Smooth muscle cell of the brain vasculature (primary cell): ENCODE measurements around the gene PKIB.
"Not testable (repeated sequence)": the region's sequence is repeated elsewhere in the genome, so short reads cannot be mapped to it uniquely, and the experiment has no call there.

Source experiments
- DNase-seq: peaks from one replicate; pipeline ENCODE4 v3.0.0-alpha.2; 2012; ENCODE audit warnings: low read depth, low spot score

PKIB gene, protein sequence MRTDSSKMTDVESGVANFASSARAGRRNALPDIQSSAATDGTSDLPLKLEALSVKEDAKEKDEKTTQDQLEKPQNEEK

DNA sequence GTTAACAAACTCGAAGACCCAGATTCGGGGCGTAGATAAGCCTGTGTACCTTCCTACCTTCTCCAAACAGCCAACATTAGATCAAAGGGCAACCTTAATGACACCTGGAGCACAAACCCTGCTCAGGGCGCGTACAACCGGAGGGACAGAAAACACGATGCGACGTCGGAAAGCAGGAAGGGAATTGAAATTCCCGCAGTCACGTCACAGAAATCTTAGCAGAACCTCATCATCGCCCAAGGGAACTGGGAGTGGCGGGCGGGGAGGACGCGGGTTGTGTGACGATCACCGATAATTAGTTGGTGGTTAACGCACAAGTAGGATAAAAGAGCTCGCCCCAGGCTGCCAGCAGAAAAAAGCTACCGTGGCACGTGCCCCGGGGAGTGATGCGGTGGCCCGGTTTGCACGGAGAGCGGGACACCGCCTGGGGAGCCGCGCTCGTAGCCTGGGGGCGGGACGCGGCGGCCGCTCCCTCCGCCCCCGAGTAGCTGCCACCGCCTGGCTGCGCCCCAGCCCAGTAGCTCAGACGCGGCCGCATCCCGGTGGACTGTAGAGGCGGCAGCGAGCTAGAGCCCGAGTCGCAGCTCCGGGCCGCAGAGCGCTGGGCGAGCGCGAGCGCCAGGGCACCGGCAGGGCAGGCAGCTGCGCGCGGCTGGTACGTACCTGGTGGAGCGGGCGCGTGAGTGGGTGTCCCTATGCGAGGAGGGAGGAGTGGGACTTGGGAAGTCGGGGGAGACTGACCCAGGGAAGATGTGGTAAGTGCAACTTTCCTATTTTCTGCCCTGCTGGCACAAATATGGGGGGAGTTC, at the start of gene PKIB:
Gene PKIB (plus strand): TSS at position 525 of the 809 bp plus-strand sequence. CDS start 107,390 bp downstream, outside the sequence.
- DNase-seq = no peak

DNA sequence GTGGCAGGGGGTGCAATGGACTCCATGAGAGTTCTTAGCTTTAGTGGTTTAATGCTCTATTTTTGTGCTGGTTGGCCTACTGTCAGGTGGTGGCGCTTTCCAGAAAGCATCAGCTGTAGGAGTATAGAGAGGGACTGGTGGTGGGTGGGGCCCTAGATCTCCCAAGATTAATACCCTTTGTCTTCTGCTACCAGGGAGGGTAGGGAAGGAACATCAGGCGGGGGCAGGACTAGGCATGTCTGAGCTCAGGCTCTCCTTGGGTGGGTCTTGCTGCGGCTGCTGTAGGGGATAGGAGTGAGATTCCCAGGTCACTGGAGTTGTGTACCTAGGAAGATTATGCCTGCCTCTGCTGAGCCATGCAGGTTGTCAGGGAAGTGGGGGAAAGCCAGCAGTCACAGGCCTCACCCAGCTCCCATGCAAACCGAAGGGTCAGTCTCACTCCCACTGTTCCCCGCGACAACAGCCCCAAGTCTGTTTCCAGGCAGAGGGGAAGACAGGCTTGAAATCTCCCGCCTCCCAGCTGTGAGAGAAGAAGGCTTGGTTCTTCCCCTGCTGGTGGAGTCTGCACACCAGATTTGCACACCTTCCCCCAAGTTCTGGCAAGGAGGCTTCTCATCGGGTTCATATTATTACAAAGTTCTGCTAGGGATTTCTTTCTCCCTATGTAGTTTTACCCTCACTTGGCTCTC, 46.7 kb upstream of the PKIB start:
- no peak for DNase-seq

DNA sequence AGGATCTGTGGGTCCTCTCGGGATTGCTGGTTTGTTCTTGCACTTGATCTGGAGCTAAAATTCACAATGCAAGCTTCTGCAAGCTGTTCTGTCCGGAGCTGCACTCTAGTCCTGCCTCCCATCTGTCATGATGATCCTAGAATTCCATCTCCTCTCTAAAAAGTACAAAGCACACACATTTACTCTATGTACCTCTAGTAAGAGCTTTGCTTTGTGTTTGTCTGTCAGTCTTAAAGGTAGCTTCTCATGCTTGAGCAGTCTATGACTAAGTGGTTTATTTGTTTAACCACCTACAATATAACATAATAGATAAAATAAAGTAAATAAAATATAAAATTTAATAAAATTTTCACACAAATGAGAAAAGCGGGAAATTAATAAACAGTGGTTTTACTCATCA, 46.0 kb upstream of the PKIB start:
- DNase-seq = no peak

DNA sequence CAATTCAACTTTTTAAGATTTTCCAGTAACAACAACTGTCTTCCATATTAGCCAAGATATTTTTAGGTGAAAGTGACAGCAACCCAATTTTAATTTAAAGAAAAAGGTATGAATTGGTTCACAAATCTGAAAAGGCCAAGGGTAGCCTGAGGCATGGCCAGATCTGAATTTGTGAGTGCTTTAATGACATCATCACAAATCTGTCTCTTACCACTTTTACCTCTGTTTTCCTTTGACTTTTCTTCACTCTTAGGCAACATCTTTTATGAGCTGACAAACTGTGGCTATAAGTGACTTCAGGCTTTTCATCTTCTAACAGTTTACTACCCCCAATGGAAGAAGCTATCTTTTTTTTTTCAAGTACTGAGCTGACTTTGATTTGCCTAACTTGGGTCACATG, 44.5 kb upstream of the PKIB start:
- no peak for DNase-seq

DNA sequence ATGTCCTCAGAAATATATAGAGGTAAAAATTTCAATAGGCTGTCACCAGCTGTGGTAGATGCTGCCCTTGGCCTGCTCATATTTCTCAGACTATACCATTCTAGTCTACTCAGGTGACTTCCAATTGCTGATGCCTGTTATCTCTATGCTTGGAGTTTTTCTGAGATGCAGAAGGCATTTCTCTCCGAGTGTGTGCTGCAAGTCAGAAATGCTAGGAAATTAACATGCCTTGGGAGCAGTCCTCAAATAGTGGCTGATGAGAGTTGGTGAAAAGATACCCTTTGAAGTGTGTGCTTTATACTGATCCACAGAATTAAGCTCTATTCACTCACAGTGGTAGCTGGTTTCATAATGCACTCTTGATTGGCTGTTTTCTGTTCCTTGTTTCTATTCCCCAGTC, 43.2 kb upstream of the PKIB start:
- DNase-seq = no peak

DNA sequence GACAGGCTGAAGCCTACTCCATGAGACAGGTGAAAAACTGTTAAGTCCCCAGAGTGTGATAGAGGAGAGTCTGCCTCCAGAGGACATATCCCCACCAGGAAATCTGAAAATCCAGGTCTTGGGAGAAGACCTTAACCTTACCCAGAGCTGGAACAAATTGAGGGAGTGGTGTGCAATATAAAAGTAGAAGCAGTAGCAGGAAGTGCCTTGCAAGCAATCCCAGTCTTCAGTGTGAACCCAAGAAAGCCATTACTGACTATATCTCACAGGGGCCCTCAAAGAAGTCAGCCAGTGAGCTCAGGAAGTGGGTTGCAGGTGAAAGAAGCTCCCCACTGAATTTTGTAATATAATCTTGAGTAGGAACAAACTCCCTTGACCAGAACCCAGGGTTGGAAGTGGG, 41.9 kb upstream of the PKIB start:
- no peak for DNase-seq

DNA sequence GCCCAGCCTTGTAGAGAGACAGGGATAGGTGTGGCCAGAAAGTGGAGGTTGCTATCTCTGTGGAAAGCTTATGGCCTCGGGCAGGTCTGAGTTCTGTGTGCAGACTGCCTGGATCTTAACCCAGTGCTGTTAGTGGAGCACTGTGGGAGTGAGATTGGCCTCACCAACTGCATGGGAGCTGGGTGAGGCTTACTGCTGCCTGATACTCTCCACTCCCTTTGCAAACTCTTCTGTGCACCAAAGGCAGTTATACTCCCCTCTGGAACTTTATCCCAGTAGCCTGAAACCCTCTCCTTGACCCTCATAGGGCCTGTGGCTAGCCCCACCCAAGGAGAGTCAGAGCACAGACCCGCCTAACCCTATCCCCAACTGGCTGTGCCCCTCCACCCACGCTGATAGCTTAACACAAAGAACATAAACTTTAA, 41.4 kb upstream of the PKIB start:
- DNase-seq = no peak

DNA sequence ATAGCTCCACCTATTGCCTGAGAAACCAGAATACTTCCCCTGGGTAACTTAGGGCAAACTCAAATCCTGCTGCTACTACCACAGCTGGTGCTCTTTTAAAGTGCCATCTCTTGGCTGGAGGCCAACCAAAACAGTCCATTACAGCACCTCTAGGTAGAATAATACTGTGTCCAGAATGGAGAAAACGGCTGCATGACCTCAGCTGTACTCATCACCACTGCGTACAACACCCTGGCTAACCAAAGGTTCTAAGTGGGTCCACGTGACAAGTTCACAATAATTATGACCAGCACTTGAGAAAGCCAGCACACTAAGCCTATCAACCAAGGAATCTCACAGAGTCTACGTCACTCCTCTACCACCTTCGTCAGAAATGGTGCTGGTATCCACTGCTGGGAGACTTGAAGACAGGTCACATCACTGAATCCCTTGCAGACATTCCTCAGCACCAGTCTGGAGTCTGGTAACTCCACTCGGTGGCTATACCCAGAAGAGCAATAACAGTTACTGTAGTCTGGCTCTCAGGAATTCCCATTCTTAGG, 40.9 kb upstream of the PKIB start:
- no peak for DNase-seq

DNA sequence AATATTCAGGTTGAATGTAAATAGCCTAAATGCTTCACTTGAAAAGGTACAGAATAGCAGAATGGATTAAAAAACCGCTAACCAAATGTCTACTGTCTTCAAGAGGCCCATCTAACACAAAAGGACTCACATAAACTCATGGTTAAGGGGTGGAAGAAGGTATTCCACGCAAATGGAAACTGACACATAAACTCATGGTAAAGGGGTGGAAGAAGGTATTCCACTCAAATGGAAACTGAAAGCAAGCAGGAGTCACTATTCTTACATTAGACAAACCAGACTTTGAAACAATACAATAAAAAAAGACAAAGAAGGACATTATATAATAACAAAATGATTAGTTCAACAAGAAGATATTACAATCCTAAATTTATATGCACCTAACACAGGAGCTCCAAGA, 38.3 kb upstream of the PKIB start:
- no peak for DNase-seq

DNA sequence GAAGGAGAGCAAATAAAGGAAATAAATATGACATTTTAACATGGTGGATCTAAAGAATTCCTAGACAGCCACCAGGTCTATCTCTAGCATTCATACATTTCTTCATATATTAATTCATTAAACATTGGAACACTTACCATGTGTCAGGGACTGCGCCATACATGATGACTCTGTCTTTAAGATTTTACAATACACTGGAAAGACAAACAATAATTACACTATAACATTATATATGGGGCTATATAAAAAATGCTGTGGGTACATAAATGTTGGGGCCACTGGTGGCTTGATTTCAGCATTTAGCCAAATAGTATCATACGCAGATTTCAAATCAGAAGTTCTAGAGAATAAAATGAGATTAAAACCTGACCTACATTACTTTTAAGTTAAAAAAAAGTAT, 33.3 kb upstream of the PKIB start:
- no peak for DNase-seq

DNA sequence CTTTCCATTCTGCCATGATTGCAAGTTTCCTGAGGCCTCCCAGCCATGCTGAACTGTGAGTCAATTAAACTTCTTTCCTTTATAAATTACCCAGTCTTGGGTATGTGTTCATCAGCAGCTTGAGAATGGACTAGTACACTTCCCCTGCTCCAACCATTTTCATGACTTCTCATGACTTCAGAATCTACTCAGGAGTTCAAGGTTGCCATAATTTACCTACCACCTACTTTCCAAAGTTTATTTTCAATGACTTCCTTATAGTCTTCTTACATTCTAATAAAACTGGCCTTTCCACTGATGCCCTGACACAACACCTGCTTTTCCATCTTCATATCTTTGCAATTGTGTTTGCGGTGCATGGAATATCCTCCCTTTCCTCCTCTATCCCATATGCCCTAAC, 31.2 kb upstream of the PKIB start:
- DNase-seq = no peak

DNA sequence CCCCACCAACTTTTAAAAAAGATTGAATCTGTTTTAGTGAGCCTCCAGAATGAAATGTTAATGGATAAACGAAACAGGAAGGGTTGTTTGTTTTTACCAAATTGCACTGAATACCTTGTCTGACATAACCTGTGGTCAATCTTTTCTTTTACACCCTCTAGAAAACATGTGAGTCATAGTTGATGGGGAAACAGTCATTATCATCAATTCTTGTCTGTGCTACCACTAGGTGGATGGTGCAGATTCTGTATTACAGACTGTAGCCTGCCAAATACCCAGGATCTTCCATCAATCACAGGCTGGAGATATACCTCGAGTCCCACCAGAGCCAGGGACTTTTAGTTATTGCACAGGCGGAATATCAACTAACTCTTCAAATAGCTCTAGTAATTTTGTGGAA, 29.5 kb upstream of the PKIB start:
- DNase-seq = no peak

DNA sequence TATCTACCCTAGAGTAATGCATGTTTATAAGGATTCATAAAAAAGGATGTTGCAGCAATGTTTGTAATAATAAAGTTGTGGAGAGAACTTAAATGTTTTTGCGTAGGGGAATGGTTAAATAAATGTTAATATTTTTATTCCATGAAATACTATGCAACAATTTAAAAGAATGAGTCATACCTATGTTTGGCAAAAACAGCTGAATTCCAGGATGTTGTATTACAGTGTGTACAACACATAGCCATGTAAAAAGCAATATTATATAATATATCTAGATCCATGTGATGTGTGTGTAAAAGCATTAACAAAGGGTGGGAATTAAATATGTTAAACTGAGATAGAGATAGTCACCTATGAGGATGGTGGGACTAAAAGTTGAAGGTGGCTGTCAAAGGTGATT, 21.1 kb upstream of the PKIB start:
- DNase-seq = no peak

DNA sequence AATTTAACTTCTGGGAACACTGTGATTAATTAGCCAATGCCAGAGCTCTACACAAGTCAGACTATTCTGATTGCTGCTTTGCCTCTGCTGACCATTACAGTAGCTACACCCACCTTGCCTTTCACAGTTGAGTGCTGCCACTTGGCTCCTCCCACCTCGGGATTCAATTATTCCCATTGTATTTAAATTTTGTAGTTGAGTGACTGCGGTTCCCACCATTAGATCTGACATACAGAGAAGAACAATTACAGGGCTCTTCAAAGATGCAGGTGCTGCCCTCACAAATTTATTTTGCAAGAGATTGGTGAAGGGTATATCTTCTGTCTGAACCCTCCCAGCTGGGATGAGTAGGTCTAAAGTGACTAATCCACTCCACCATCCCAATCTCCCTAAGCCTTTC, 11.9 kb upstream of the PKIB start:
- not testable (repeated sequence) for DNase-seq

DNA sequence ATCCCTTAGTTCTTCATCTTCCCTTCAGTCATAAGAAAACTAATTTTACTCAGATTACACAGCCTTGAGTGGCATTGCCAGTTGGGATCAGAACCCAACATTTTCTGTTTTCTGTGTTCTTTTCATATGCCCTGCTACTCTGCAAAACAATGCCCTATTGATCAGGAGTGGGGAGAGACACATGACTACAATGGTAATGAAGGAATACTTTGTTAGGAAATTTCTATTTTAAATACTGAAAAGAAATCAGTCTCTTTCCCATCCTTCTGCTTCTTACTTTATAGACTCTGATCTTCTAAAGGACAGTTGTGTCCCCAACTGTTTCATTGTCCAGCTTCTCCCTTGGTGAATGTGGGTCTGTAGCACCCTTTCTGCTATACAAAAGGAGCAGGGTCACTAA, 5.5 kb upstream of the PKIB start:
- no peak for DNase-seq

DNA sequence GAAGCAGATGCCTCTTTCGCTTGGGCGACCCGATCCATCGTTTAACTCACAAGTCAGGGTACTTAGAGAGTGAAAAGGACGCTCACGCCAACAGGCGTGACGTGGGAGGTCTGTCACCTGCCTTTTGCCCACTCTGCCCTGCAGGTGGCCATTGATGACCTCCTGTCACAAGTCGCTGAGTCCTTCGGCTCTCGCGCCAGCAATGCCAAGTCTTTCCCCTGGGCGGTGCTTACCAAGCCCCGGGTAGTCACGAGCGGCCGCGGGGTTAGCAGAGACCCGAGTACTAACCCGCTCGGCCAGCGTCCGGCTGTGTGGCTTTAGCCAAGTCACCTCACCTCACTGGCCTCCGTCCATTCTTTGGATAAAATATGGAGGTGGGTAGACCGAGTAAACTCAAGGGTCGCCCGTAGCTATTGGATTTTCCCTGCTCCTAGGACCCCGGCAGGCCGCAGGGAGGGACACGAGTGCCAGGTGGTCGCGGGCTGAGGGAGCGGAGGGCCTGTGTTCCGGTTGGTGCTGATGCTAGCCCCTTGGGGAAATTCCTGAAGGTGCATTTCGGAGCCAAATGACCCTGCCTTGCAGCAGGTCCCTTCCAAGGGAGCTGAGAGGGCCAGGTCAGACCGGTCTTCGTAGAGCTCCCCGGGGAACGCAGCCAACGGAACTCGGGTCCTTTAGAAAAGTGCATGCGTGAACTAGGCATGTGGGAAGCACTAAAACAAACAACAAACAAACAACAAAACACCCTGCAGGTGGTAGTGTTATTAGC, 668 bp downstream of the PKIB start:
- DNase-seq = no peak

DNA sequence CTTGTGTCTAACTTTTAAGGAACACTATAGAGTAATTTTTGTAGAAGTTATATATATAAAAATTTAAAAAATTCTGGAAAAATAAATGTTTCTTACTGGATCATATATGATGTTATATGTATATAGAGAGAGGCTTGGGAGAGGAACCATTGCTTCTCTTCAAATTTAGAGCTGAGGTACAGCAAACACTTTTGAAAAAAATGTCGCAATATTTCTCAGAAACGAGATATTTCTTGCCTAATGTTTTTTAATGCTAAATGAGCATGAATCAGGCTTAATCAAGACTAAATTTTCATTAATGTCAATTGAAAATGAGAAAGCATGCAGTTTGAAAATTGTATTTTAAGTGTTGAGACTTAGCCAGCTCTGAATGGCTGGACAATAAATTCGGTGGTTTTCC, 2.6 kb downstream of the PKIB start:
- DNase-seq = no peak

DNA sequence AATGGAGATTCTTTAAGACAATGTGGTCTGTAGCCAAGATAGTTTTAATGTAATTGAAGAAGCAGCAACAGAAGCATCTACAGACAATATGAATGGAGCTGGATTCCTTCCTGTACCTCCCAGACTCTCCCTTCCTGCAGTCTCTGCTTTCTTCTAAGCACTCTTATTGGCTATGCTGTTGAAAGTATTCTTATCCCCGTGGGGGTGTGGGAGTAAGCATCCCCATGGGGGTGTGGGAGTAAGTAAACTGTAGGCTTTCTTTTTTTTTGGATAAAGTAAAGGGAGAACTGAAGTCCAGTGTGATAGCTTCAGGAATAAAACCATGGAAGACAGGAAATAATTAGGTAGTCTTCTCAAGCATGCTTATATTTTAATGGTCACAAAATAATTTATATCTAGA, 4.1 kb downstream of the PKIB start:
- no peak for DNase-seq

DNA sequence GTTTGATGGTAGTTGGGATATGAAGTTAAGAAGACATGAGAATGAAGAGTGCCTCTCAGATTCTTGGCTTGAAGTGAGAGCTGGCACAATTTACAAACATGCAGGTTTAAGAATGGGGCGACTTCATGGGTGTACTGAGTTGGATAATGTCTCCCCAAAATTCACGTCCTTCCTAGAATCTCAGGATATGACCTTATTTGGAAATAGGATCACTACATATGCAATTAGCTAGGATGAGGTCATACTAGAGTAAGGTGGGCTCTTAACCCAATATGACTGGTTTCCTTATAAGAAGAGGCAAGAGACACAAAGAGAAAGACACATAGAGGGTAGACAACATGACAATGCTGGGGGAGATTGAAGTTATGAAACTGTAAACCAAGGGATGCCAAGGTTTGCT, 5.2 kb downstream of the PKIB start:
- no peak for DNase-seq

DNA sequence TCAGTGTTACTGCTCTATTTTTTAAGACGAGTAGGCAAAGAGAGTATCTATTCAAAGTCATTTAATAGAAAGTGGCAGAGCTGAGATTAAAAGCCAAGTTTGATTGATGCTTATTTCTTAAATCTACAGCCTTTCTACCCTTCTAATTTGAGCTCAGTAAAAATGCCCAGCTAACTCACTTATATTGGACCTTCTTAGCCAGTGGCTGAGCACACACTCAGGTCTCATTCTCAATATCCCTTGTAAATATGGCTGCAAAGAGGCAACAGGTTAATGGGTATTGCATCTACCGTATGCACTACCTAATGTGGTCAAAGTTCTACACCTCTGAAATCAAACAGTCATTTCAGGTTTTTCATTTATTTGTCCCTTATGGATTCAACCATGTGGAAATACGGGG, 6.7 kb downstream of the PKIB start:
- DNase-seq = no peak

DNA sequence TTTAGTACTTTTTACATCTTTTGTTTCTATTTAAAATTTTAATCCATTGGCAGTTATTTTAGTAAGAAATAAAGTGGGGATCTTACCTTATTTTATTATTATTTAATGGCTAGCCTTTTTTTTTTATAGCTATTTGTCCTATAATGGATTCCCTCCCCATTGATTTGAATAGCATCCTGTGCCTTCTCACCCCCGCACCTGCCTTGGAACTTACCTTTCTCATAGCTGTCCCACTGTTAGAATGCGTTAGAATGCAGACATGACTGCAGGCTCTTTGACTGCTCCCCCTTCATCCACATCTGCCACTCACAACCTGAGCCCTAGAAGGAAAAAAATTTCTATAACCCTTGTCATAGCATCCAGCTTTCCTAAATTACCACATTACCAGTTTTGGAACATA, 9.1 kb downstream of the PKIB start:
- DNase-seq = no peak

DNA sequence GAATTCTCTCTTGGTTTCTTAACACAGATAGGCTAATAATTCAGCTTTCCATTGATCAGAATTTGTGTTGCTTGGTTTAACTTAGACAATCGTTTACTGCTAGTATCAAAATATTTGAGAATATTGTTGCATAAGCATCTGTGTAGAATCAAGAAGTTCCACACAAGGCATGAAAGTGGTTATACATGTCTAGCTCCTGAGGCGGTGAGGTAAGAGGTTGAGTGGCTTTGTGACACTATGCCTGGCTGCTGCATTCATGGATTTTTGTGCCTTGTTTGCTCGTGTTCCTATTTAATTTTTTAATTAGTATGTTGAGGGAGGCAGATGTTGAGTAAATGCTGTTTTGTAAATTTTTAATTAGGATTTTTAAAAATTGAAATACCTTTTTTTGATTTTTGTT, 10.2 kb downstream of the PKIB start:
- no peak for DNase-seq
